ENCODE data around the gene FGF18. TPM values are rescaled to one million over a fixed set of nuclear protein-coding genes. Genes with fewer than 3 reads are reported as not detected.

The FGF18 gene
- total and polyA plus RNA-seq, 4 donors, result 0.08 TPM; not detected in 3

DNA sequence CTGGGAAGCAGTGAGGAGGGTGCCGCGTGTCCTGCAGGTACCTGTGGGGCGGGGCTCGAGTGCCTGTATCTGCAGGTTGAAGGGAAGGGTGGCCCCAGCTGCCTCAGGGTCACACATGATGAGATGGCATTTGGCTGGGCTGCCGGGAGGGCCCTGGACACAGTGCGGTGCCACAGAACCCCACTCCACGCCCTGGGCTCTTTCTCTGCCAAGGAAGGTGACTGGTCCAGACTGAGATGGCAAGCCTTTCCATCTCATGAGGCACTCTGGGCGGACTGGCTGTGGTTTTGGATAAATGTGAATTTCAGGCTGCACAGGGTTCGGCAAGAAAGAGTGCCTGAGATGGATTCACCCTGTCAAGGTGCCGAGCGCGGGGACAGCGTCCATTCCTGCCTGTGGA, 69.4 kb downstream of the FGF18 start:
- Histone ChIP-seq H3K27ac (ENCODE audit: low read depth in 1 of 2, low read length in 2 of 2) (no peak overlapping the region), H3K36me3 (ENCODE audit: control insufficient read depth in 4 of 4, insufficient read depth in 3 of 4, low read depth in 1 of 4, low read length in 3 of 4) (no peaks in the 10 kb centered on the region), H3K27me3 (ENCODE audit: control insufficient read depth in 4 of 4, insufficient read depth in 4 of 4, low read length in 3 of 4) (peaks cover 0 to 3% (median 2%) of the 10 kb centered on the region in 4 donors), H3K4me3 (ENCODE audit: low read depth in 1 of 3, low read length in 3 of 3) (no peak overlapping the region), H3K9me3 (ENCODE audit: control insufficient read depth in 4 of 4, low read length in 3 of 4) (peaks cover 0 to 3% (median 0%) of the 10 kb centered on the region in 4 donors), H3K4me1 (ENCODE audit: control insufficient read depth in 4 of 4, insufficient read depth in 4 of 4, low read length in 3 of 4) (no peaks in the 10 kb centered on the region), H3K9ac (ENCODE audit: low read depth in 1 of 2, low read length in 2 of 2) (no peak overlapping the region)
- TF ChIP-seq, protein P1, sequence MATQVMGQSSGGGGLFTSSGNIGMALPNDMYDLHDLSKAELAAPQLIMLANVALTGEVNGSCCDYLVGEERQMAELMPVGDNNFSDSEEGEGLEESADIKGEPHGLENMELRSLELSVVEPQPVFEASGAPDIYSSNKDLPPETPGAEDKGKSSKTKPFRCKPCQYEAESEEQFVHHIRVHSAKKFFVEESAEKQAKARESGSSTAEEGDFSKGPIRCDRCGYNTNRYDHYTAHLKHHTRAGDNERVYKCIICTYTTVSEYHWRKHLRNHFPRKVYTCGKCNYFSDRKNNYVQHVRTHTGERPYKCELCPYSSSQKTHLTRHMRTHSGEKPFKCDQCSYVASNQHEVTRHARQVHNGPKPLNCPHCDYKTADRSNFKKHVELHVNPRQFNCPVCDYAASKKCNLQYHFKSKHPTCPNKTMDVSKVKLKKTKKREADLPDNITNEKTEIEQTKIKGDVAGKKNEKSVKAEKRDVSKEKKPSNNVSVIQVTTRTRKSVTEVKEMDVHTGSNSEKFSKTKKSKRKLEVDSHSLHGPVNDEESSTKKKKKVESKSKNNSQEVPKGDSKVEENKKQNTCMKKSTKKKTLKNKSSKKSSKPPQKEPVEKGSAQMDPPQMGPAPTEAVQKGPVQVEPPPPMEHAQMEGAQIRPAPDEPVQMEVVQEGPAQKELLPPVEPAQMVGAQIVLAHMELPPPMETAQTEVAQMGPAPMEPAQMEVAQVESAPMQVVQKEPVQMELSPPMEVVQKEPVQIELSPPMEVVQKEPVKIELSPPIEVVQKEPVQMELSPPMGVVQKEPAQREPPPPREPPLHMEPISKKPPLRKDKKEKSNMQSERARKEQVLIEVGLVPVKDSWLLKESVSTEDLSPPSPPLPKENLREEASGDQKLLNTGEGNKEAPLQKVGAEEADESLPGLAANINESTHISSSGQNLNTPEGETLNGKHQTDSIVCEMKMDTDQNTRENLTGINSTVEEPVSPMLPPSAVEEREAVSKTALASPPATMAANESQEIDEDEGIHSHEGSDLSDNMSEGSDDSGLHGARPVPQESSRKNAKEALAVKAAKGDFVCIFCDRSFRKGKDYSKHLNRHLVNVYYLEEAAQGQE (IDR thresholded peaks at IDR 0.05), result no peak
- TF ChIP-seq SP1 (IDR thresholded peaks at IDR 0.05) (no peak), NR2F2 (IDR thresholded peaks at IDR 0.05) (no peak), HNF4G (IDR thresholded peaks at IDR 0.05) (no peak), FOXA1 (IDR thresholded peaks at IDR 0.05) (no peak), GABPA (IDR thresholded peaks at IDR 0.05 in 1 of 2, conservative IDR thresholded peaks at IDR 0.05 in 1 of 2) (no peak), YY1 (IDR thresholded peaks at IDR 0.05) (no peak), RAD21 (IDR thresholded peaks at IDR 0.05) (no peak), FOXA2 (IDR thresholded peaks at IDR 0.05) (no peak)
- TF ChIP-seq, protein P2, sequence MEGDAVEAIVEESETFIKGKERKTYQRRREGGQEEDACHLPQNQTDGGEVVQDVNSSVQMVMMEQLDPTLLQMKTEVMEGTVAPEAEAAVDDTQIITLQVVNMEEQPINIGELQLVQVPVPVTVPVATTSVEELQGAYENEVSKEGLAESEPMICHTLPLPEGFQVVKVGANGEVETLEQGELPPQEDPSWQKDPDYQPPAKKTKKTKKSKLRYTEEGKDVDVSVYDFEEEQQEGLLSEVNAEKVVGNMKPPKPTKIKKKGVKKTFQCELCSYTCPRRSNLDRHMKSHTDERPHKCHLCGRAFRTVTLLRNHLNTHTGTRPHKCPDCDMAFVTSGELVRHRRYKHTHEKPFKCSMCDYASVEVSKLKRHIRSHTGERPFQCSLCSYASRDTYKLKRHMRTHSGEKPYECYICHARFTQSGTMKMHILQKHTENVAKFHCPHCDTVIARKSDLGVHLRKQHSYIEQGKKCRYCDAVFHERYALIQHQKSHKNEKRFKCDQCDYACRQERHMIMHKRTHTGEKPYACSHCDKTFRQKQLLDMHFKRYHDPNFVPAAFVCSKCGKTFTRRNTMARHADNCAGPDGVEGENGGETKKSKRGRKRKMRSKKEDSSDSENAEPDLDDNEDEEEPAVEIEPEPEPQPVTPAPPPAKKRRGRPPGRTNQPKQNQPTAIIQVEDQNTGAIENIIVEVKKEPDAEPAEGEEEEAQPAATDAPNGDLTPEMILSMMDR (IDR thresholded peaks at IDR 0.05; ENCODE audit: low read depth, low read length, missing input control), result no peak
- TF ChIP-seq, protein P3, sequence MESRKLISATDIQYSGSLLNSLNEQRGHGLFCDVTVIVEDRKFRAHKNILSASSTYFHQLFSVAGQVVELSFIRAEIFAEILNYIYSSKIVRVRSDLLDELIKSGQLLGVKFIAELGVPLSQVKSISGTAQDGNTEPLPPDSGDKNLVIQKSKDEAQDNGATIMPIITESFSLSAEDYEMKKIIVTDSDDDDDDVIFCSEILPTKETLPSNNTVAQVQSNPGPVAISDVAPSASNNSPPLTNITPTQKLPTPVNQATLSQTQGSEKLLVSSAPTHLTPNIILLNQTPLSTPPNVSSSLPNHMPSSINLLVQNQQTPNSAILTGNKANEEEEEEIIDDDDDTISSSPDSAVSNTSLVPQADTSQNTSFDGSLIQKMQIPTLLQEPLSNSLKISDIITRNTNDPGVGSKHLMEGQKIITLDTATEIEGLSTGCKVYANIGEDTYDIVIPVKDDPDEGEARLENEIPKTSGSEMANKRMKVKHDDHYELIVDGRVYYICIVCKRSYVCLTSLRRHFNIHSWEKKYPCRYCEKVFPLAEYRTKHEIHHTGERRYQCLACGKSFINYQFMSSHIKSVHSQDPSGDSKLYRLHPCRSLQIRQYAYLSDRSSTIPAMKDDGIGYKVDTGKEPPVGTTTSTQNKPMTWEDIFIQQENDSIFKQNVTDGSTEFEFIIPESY (IDR thresholded peaks at IDR 0.05), result no peak
- TF ChIP-seq, protein P4, sequence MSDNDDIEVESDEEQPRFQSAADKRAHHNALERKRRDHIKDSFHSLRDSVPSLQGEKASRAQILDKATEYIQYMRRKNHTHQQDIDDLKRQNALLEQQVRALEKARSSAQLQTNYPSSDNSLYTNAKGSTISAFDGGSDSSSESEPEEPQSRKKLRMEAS (IDR thresholded peaks at IDR 0.05), result no peak
- 77% methylated on average over 13 of the region's 13 CpGs for WGBS
- no peak for DNase-seq (ENCODE audit: low spot score)

DNA sequence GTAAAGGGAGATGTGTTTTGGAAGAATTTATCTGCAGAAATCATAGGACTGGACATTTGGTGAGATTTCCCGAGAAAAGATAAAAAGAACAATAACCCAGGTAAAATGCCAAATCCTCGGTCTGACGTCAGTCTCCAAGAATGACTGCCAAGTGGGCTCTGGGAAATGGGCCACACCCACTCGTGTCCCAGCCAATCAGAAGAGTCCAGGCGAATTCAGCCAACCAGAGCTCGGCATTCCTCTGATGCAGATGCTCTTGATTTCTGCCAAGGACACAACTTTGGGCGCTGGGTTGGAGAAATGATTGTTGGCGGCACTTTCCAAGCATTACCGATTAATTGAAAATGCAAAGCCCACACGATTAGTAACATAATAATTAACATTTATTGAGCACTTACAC, 73.3 kb downstream of the FGF18 start:
- H3K4me3 ChIP-seq (ENCODE audit: low read depth in 1 of 3, low read length in 3 of 3), result no peak overlapping the region
- TF ChIP-seq RAD21 (IDR thresholded peaks at IDR 0.05), result no peak
- TF ChIP-seq GABPA (IDR thresholded peaks at IDR 0.05 in 1 of 2, conservative IDR thresholded peaks at IDR 0.05 in 1 of 2), result no peak
- TF ChIP-seq, protein P5, sequence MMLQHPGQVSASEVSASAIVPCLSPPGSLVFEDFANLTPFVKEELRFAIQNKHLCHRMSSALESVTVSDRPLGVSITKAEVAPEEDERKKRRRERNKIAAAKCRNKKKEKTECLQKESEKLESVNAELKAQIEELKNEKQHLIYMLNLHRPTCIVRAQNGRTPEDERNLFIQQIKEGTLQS (IDR thresholded peaks at IDR 0.05), result no peak
- TF ChIP-seq TAF1 (conservative IDR thresholded peaks at IDR 0.05), result no peak
- no peak for TF ChIP-seq YY1 (IDR thresholded peaks at IDR 0.05)
- no peak for TF ChIP-seq FOXA1 (IDR thresholded peaks at IDR 0.05)
- TF ChIP-seq HNF4A (conservative IDR thresholded peaks at IDR 0.05), result no peak
- TF ChIP-seq SP1 (IDR thresholded peaks at IDR 0.05), result no peak
- no peak for TF ChIP-seq EGR1 (IDR thresholded peaks at IDR 0.05; ENCODE audit: low read depth in 2 of 2)
- TF ChIP-seq, protein P4 (IDR thresholded peaks at IDR 0.05), result no peak
- TF ChIP-seq, protein P3 (IDR thresholded peaks at IDR 0.05), result no peak
- peaks cover 0 to 3% (median under 1%) of the 10 kb centered on the region in 4 donors for H3K27me3 ChIP-seq (ENCODE audit: control insufficient read depth in 4 of 4, insufficient read depth in 4 of 4, low read length in 3 of 4)
- H3K27ac ChIP-seq (ENCODE audit: low read depth in 1 of 2, low read length in 2 of 2), result no peak overlapping the region
- 87% methylated on average over 10 of the region's 10 CpGs for WGBS
- no peaks in the 10 kb centered on the region for H3K36me3 ChIP-seq (ENCODE audit: control insufficient read depth in 4 of 4, insufficient read depth in 3 of 4, low read depth in 1 of 4, low read length in 3 of 4)
- peaks cover 0 to 3% (median 0%) of the 10 kb centered on the region in 4 donors for H3K9me3 ChIP-seq (ENCODE audit: control insufficient read depth in 4 of 4, low read length in 3 of 4)
- H3K4me1 ChIP-seq (ENCODE audit: control insufficient read depth in 4 of 4, insufficient read depth in 4 of 4, low read length in 3 of 4), result no peaks in the 10 kb centered on the region
- H3K9ac ChIP-seq (ENCODE audit: low read depth in 1 of 2, low read length in 2 of 2), result no peak overlapping the region
- DNase-seq (ENCODE audit: low spot score), result no peak
